GM18517 (cell line): ENCODE measurements around the gene CCS.
A peak's percentile ranks its signal among the peaks of the same experiment; 100 is the strongest.
"Not testable (repeated sequence)": the region's sequence is repeated elsewhere in the genome, so short reads cannot be mapped to it uniquely, and the experiment has no call there.

Source experiments
- ATAC-seq: cut with Tn5 transposase; IDR thresholded peaks from one replicate; pipeline ENCODE4 v1.9.1; 2021; ENCODE audit warnings: mild to moderate bottlenecking, moderate library complexity; ENCODE audit not compliant: unreplicated experiment

The CCS gene

DNA sequence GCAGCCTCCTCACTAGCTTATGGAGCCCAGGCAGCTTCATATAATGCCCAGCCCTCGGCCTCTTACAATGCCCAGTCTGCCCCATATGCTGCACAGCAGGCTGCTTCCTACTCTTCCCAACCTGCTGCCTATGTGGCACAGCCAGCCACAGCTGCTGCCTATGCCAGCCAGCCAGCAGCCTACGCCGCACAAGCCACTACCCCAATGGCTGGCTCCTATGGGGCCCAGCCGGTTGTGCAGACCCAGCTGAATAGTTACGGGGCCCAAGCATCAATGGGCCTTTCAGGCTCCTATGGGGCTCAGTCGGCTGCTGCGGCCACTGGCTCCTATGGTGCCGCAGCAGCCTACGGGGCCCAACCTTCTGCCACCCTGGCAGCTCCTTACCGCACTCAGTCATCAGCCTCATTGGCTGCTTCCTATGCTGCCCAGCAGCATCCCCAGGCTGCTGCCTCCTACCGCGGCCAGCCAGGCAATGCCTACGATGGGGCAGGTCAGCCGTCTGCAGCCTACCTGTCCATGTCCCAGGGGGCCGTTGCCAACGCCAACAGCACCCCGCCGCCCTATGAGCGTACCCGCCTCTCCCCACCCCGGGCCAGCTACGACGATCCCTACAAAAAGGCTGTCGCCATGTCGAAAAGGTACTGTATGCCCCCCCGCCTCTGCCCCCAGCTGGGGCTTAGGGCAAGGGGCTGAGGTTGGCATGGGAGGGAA is 32.2 kb downstream of the CCS start:
- no peak for ATAC-seq

GRCh38 chr11:66625752-66626149 is 32.8 kb downstream of the CCS start:
- ATAC-seq, result no peak

DNA sequence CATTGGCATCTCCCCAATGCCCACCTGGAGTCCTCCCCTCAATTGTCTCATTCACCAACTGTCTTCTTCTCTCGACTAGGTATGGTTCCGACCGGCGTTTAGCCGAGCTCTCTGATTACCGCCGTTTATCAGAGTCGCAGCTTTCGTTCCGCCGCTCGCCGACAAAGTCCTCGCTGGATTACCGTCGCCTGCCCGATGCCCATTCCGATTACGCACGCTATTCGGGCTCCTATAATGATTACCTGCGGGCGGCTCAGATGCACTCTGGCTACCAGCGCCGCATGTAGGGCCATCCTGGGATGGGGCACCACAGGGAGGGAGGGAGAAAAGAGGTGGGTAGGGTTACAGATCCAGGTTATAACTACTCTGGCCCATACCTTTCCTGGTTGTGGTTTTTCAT is 33.4 kb downstream of the CCS start:
- ATAC-seq, result no peak

- no peak for ATAC-seq
These were observed 33.9 kb downstream of the CCS start for GRCh38 chr11:66626926-66627325.

GRCh38 chr11:66628061-66628603 is 35.1 kb downstream of the CCS start:
- no peak for ATAC-seq

DNA sequence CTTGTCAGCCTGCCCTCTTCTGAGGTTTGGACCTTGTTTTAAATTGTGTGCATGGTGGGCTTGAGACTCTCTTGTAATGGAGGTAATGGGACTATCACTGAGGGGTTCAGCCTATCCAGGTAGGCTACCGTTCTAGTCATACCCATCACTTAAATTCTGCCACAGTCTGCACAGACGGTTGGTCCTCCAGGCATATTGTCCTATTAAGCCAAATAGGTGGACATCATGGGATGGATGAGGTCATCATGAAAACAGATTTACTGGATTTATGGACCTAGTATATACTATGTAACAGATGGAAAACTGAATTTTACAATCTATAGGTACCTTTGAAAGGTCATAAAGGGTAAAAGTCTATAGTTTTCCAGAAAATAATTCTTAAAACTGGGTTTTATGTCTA is 36.4 kb downstream of the CCS start:
- no peak for ATAC-seq

GRCh38 chr11:66631883-66632282 is 38.9 kb downstream of the CCS start:
- no peak for ATAC-seq

DNA sequence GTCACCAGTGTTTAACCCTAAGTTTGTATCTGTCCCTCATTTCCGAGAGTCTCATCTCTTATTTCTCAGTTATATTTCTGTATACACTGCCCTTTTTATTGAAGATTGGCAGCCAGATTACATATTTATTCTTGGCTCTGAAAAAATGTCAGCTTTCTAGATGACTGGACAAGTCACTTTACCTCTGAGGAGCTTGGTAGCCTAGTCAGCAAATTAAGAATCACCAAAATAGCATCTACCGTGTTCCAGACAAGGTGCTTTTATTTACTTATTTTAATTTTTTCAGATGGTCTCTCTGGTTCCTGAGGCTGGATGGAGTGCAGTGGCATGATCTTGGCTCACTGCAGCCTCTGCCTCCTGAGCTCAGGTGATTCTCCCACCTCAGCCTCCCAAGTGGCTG is 40.0 kb downstream of the CCS start:
- no peak for ATAC-seq

GRCh38 chr11:66636411-66636810 is 43.4 kb downstream of the CCS start:
- no peak for ATAC-seq

- ATAC-seq, result no peak
These were observed 44.7 kb downstream of the CCS start for GRCh38 chr11:66637557-66638176.

GRCh38 chr11:66638177-66639065 is 45.4 kb downstream of the CCS start, which contains the start of gene RBM4:
TSS of gene RBM4 (plus strand) at chr11:66638703. CDS start at chr11:66639712, 1,009 bp downstream.
- peak; percentile 90 for ATAC-seq

- ATAC-seq, result no peak
These were observed 46.3 kb downstream of the CCS start for GRCh38 chr11:66639066-66639813.

GRCh38 chr11:66639814-66640340 is 46.9 kb downstream of the CCS start:
- not testable (repeated sequence) for ATAC-seq

- no peak for ATAC-seq
These were observed 48.8 kb downstream of the CCS start for GRCh38 chr11:66641834-66642233.

DNA sequence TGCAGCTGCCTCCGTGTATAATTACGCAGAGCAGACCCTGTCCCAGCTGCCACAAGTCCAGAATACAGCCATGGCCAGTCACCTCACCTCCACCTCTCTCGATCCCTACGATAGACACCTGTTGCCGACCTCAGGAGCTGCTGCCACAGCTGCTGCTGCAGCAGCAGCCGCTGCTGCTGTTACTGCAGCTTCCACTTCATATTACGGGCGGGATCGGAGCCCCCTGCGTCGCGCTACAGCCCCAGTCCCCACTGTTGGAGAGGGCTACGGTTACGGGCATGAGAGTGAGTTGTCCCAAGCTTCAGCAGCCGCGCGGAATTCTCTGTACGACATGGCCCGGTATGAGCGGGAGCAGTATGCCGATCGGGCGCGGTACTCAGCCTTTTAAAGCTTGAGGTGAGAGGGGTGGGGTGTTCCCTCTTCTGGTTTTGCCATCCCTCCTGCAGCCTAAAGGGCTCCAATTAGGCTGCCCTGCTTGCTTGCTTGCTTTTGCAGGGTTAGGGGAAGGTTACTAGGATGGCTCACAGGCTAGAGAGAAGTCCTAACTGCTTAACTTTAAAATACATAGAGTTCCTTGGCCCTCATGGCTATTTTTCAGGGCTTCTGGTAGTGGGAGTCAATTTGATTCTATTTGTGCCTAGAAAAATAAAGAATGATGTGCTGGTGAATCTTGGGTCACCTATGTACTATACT is 50.9 kb downstream of the CCS start:
- ATAC-seq, result no peak

GRCh38 chr11:66646828-66647227 is 53.8 kb downstream of the CCS start:
- no peak for ATAC-seq

GRCh38 chr11:66649903-66650302 is 56.9 kb downstream of the CCS start:
- ATAC-seq, result no peak

DNA sequence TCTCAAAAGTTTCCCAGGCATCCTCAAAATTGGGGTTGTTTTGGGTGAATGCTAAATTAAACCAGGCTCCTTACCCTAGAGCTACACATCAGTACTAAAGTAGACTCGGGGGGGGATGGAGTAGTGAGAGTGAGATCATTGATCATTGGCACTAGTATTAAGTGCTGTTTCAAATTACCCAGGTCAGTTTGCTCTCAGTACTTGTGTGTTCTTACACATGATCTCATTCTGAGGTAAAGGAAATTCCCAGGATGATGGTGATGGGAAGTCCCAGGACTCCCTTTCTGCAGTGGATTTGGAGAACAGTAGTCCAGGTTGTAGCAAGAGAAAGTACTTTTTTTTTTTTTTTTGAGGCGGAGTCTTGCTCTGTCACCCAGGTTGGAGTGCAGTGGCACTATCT is 58.0 kb downstream of the CCS start:
- ATAC-seq, result no peak

GRCh38 chr11:66652651-66653050 is 59.7 kb downstream of the CCS start:
- ATAC-seq, result no peak

- ATAC-seq, result no peak
These were observed 60.1 kb downstream of the CCS start for GRCh38 chr11:66653123-66653522.
